Breast epithelium (tissue), 4 donors: Measurements from ENCODE around the gene CPT1B. TPM values are rescaled to one million over a fixed set of nuclear protein-coding genes. Genes with fewer than 3 reads are reported as not detected.

Source experiments
- DNase-seq, 2 donors: peaks; one replicate each; pipeline ENCODE4 v3.0.0-alpha.2; 2019; ENCODE audit warnings: low spot score in 2 of 2
- H3K27ac ChIP-seq, 2 donors: fragments of 200-600 bp; sonication (generic) in 1 of 2; one replicate each; pipeline ENCODE4 v1.5.1; 2016 to 2019; ENCODE audit warnings: mild to moderate bottlenecking in 1 of 2
- H3K27me3 ChIP-seq, 2 donors: fragments of 200-600 bp; sonication (generic) in 1 of 2; one replicate each; pipeline versions ENCODE4 v1.5.1 to v1.6.0; 2017 to 2019; ENCODE audit warnings: control low read depth in 1 of 2, mild to moderate bottlenecking in 1 of 2
- H3K36me3 ChIP-seq: fragments of 200-600 bp; one replicate; pipeline ENCODE4 v1.5.1; 2019
- H3K4me1 ChIP-seq, 2 donors: fragments of 200-600 bp; sonication (generic); one replicate each; pipeline ENCODE4 v1.5.1; 2016 to 2019; ENCODE audit warnings: control low read depth in 1 of 2
- H3K4me3 ChIP-seq, 3 donors: fragments of 200-600 bp; sonication (generic); 1 replicate in 2 of 3; 2 replicates in 1 of 3; pipeline ENCODE4 v1.5.1; 2016 to 2019; ENCODE audit warnings: mild to moderate bottlenecking in 3 of 3, moderate library complexity in 2 of 3
- H3K9me3 ChIP-seq, 2 donors: fragments of 200-600 bp; sonication (generic) in 1 of 2; one replicate each; pipeline ENCODE4 v1.5.1; 2016 to 2019; ENCODE audit warnings: control low read depth in 1 of 2
- CTCF ChIP-seq, 3 donors: fragments of 450-650 bp; IDR thresholded peaks; one replicate each; pipeline ENCODE4 v1.5.1; 2016 to 2017; ENCODE audit warnings: antibody characterized with exemption in 3 of 3, mild to moderate bottlenecking in 3 of 3, moderate library complexity in 3 of 3
- POLR2A ChIP-seq: fragments of 450-650 bp; IDR thresholded peaks from one replicate; pipeline ENCODE4 v1.6.1; 2016; ENCODE audit warnings: antibody characterized with exemption, mild to moderate bottlenecking, moderate library complexity
- POLR2AphosphoS5 ChIP-seq, 3 donors: sonication (generic); formaldehyde crosslinking; IDR thresholded peaks; one replicate each; pipeline ENCODE4 v1.6.1; 2017; ENCODE audit warnings: antibody characterized with exemption in 3 of 3
- intact Hi-C: fragments of 100-400 bp; cut with DNase I; formaldehyde crosslinking; loops from one replicate; pipeline ENCODE4 v1.15.1; 2023; ENCODE audit warnings: low total_unique reads
- total RNA-seq, 3 donors: library from RNA; depleted of rRNA; stranded (reverse); fragments of >200 nt; gene quantifications; one replicate each; pipeline ENCODE4 v1.1.0, GENCODE V29; 2016

CPT1B gene
- total RNA-seq, 3 donors from 2014 or later: 13.6 to 40.0 (median 39.4) TPM

- Histone ChIP-seq H3K4me1 (peaks cover 0 to 5% of the 10 kb centered on the region in 2 donors), H3K27ac (no peak overlapping the region)
- intact Hi-C loops: no loop called here
These were observed 8.2 kb upstream of the CPT1B start for GRCh38 chr22:50586416-50586815.

GRCh38 chr22:50585781-50586180, 7.6 kb upstream of the CPT1B start:
- DNase-seq: no peak
- TF ChIP-seq POLR2AphosphoS5 (IDR thresholded peaks at IDR 0.05) (no peak), CTCF (IDR thresholded peaks at IDR 0.05) (no peak), POLR2A (no peak)
- Histone ChIP-seq H3K27me3 (no peaks in the 10 kb centered on the region), H3K27ac (no peak overlapping the region), H3K9me3 (no peaks in the 10 kb centered on the region), H3K4me1 (peaks cover 0 to 8% of the 10 kb centered on the region in 2 donors), H3K36me3 (no peaks in the 10 kb centered on the region), H3K4me3 (no peak overlapping the region)
- intact Hi-C loops: no loop called here

More at GRCh38 chr22:50586416-50586815, 8.2 kb upstream of the CPT1B start:
- Histone ChIP-seq H3K4me3 (no peak overlapping the region), H3K27me3 (no peaks in the 10 kb centered on the region), H3K36me3 (no peaks in the 10 kb centered on the region), H3K9me3 (no peaks in the 10 kb centered on the region)
- no peak for TF ChIP-seq CTCF (IDR thresholded peaks at IDR 0.05)
- TF ChIP-seq POLR2AphosphoS5 (IDR thresholded peaks at IDR 0.05): no peak
- TF ChIP-seq POLR2A: no peak
- DNase-seq: no peak

GRCh38 chr22:50585238-50585637, 7.0 kb upstream of the CPT1B start:
- no peak for TF ChIP-seq CTCF (IDR thresholded peaks at IDR 0.05)
- no peak for TF ChIP-seq POLR2AphosphoS5 (IDR thresholded peaks at IDR 0.05)
- TF ChIP-seq POLR2A: no peak
- Histone ChIP-seq H3K9me3 (no peaks in the 10 kb centered on the region), H3K36me3 (no peaks in the 10 kb centered on the region), H3K27me3 (no peaks in the 10 kb centered on the region), H3K4me1 (peaks cover 0 to 8% of the 10 kb centered on the region in 2 donors), H3K4me3 (no peak overlapping the region), H3K27ac (no peak overlapping the region)
- DNase-seq: no peak
- intact Hi-C loops: no loop called here

- Histone ChIP-seq H3K4me1 (peaks cover 0 to 8% of the 10 kb centered on the region in 2 donors), H3K9me3 (no peaks in the 10 kb centered on the region), H3K27me3 (no peaks in the 10 kb centered on the region), H3K36me3 (no peaks in the 10 kb centered on the region), H3K27ac (no peak overlapping the region), H3K4me3 (no peak overlapping the region)
- no peak for DNase-seq
- no peak for TF ChIP-seq POLR2AphosphoS5 (IDR thresholded peaks at IDR 0.05)
- TF ChIP-seq CTCF (IDR thresholded peaks at IDR 0.05): no peak
- no peak for TF ChIP-seq POLR2A
- intact Hi-C loops: loop anchor here (5.0 kb wide), 1 partner anchor 57 kb away; the partner anchor contains the start of gene SCO2
These were observed 6.2 kb upstream of the CPT1B start for GRCh38 chr22:50584106-50585096.

GRCh38 chr22:50583294-50583861, 5.2 kb upstream of the CPT1B start:
- intact Hi-C loops: loop anchor here (5.0 kb wide), 1 partner anchor 56 kb away; the partner anchor contains the start of gene SCO2
- Histone ChIP-seq H3K9me3 (no peaks in the 10 kb centered on the region), H3K4me1 (peaks cover 0 to 8% of the 10 kb centered on the region in 2 donors), H3K27me3 (no peaks in the 10 kb centered on the region), H3K4me3 (peak overlapping the region; percentile 75 to 86 (median 83)), H3K36me3 (no peaks in the 10 kb centered on the region), H3K27ac (peak overlapping the region; percentile 81 to 95)
- no peak for DNase-seq
- TF ChIP-seq CTCF (IDR thresholded peaks at IDR 0.05): no peak
- TF ChIP-seq POLR2A: no peak
- no peak for TF ChIP-seq POLR2AphosphoS5 (IDR thresholded peaks at IDR 0.05)
